ENCODE results near the gene KCNK7. TPM values are rescaled to one million over a fixed set of nuclear protein-coding genes. Genes with fewer than 3 reads are reported as not detected.

Gene KCNK7
- total RNA-seq, 1 donor from 2014 or later = not detected

- peak overlapping the region; percentile 96 to 99 for H3K27ac ChIP-seq
- peaks cover 16 to 28% of the 10 kb centered on the region in 2 donors for H3K4me1 ChIP-seq
- H3K9me3 ChIP-seq = no peaks in the 10 kb centered on the region
- intact Hi-C loops (cut with DNase I) = no loop called here
- DNase-seq (ENCODE audit: low spot score in 2 of 2) = no peak
- TF ChIP-seq, protein P1, sequence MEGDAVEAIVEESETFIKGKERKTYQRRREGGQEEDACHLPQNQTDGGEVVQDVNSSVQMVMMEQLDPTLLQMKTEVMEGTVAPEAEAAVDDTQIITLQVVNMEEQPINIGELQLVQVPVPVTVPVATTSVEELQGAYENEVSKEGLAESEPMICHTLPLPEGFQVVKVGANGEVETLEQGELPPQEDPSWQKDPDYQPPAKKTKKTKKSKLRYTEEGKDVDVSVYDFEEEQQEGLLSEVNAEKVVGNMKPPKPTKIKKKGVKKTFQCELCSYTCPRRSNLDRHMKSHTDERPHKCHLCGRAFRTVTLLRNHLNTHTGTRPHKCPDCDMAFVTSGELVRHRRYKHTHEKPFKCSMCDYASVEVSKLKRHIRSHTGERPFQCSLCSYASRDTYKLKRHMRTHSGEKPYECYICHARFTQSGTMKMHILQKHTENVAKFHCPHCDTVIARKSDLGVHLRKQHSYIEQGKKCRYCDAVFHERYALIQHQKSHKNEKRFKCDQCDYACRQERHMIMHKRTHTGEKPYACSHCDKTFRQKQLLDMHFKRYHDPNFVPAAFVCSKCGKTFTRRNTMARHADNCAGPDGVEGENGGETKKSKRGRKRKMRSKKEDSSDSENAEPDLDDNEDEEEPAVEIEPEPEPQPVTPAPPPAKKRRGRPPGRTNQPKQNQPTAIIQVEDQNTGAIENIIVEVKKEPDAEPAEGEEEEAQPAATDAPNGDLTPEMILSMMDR (IDR thresholded peaks at IDR 0.05) = no peak
- H3K4me3 ChIP-seq = peak overlapping the region; percentile 95 to 98
- peaks cover 45 to 47% of the 10 kb centered on the region in 2 donors for H3K36me3 ChIP-seq
- H3K27me3 ChIP-seq = no peaks in the 10 kb centered on the region
Observed at GRCh38 chr11:65578134-65578533, 17.5 kb downstream of the KCNK7 start.

GRCh38 chr11:65577756-65578109 is 17.9 kb downstream of the KCNK7 start:
- H3K4me1 ChIP-seq = peaks cover 16 to 29% of the 10 kb centered on the region in 2 donors
- TF ChIP-seq, protein P1 (IDR thresholded peaks at IDR 0.05) = no peak

GRCh38 chr11:65576867-65577755 is 18.5 kb downstream of the KCNK7 start:
- peak overlapping the region; percentile 95 to 98 for H3K4me3 ChIP-seq
- peaks cover 38 to 41% of the 10 kb centered on the region in 2 donors for H3K36me3 ChIP-seq
- TF ChIP-seq, protein P1 (IDR thresholded peaks at IDR 0.05) = no peak
- H3K9me3 ChIP-seq = no peaks in the 10 kb centered on the region
- peak; percentile 82 to 93 for DNase-seq (ENCODE audit: low spot score in 2 of 2)
- peaks cover 16 to 30% of the 10 kb centered on the region in 2 donors for H3K4me1 ChIP-seq
- H3K27ac ChIP-seq = peak overlapping the region; percentile 96 to 99
- H3K27me3 ChIP-seq = no peaks in the 10 kb centered on the region
- intact Hi-C loops (cut with DNase I) = loop anchor here (2.0 kb wide), 1 partner anchor 30 kb away; no protein-coding TSS in a partner anchor

More at GRCh38 chr11:65577756-65578109, 17.9 kb downstream of the KCNK7 start:
- H3K9me3 ChIP-seq = no peaks in the 10 kb centered on the region
- peak overlapping the region; percentile 96 to 99 for H3K27ac ChIP-seq
- no peak for DNase-seq (ENCODE audit: low spot score in 2 of 2)
- H3K4me3 ChIP-seq = peak overlapping the region; percentile 95 to 98
- peaks cover 44 to 45% of the 10 kb centered on the region in 2 donors for H3K36me3 ChIP-seq
- no peaks in the 10 kb centered on the region for H3K27me3 ChIP-seq
- intact Hi-C loops (cut with DNase I) = loop anchor here (2.0 kb wide), 1 partner anchor 29 kb away; no protein-coding TSS in a partner anchor

- peaks cover 21 to 37% of the 10 kb centered on the region in 2 donors for H3K4me1 ChIP-seq
- no peak for DNase-seq (ENCODE audit: low spot score in 2 of 2)
- peaks cover 31 to 33% of the 10 kb centered on the region in 2 donors for H3K36me3 ChIP-seq
- H3K27me3 ChIP-seq = no peaks in the 10 kb centered on the region
- H3K9me3 ChIP-seq = no peaks in the 10 kb centered on the region
- peak overlapping the region; percentile 95 to 98 for H3K4me3 ChIP-seq
- intact Hi-C loops (cut with DNase I) = loop anchor here (2.0 kb wide), 1 partner anchor 30 kb away; no protein-coding TSS in a partner anchor
- H3K27ac ChIP-seq = peak overlapping the region; percentile 96 to 99
- TF ChIP-seq, protein P1 (IDR thresholded peaks at IDR 0.05) = no peak
Observed at GRCh38 chr11:65576232-65576866, 19.3 kb downstream of the KCNK7 start.

- TF ChIP-seq, protein P1 (IDR thresholded peaks at IDR 0.05) = no peak
- Histone ChIP-seq H3K36me3 (peaks cover 24 to 27% of the 10 kb centered on the region in 2 donors), H3K27me3 (no peaks in the 10 kb centered on the region), H3K9me3 (no peaks in the 10 kb centered on the region), H3K27ac (peak within 1 kb of the TSS; percentile 96 to 99), H3K4me1 (peaks cover 28 to 44% of the 10 kb centered on the region in 2 donors), H3K4me3 (peak within 1 kb of the TSS; percentile 95 to 98)
- peak in 1 of 2 donors; percentile 89 for DNase-seq (ENCODE audit: low spot score in 2 of 2)
- intact Hi-C loops (cut with DNase I) = loop anchor here (2.0 kb wide), 2 partner anchors 31 to 157 kb away; no protein-coding TSS in a partner anchor
Observed at GRCh38 chr11:65575568-65576231, 19.9 kb downstream of the KCNK7 start, which contains the start of gene EHBP1L1. EHBP1L1 (plus strand) TSS chr11:65576053; CDS start chr11:65576303, 250 bp downstream.
